Nephron (organoid): ENCODE measurements around the gene SIGLEC8.

Experiments used
- H3K27ac Mint-ChIP-seq, 3 experiments: 2 replicates each; pipeline ENCODE4 v1.8.0; 2020; ENCODE audit warnings: mixed read lengths in 3 of 3, mild to moderate bottlenecking in 2 of 3, moderate library complexity in 1 of 3
- H3K27me3 Mint-ChIP-seq: 2 replicates; pipeline ENCODE4 v1.8.0; 2021; ENCODE audit warnings: low read depth, mild to moderate bottlenecking, moderate library complexity, mixed read lengths
- H3K36me3 Mint-ChIP-seq: 2 replicates; pipeline ENCODE4 v1.8.0; 2020; ENCODE audit warnings: low read depth, mixed read lengths
- H3K4me1 Mint-ChIP-seq: 2 replicates; pipeline ENCODE4 v1.8.0; 2020; ENCODE audit warnings: mixed read lengths
- H3K4me3 Mint-ChIP-seq, 3 experiments: 2 replicates each; pipeline ENCODE4 v1.8.0; 2020; ENCODE audit warnings: mild to moderate bottlenecking in 3 of 3, mixed read lengths in 3 of 3, moderate library complexity in 2 of 3
- H3K9me3 Mint-ChIP-seq: 2 replicates; pipeline ENCODE4 v1.8.0; 2020; ENCODE audit warnings: mixed read lengths
- TF ChIP-seq, protein P1 (sequence below), 3 experiments: fragments of 200-600 bp; sonication (generic); IDR thresholded peaks; one replicate each; pipeline ENCODE4 v1.5.0; 2021; ENCODE audit warnings: antibody characterized with exemption in 3 of 3; ENCODE audit not compliant: unreplicated experiment in 3 of 3

SIGLEC8 gene

DNA sequence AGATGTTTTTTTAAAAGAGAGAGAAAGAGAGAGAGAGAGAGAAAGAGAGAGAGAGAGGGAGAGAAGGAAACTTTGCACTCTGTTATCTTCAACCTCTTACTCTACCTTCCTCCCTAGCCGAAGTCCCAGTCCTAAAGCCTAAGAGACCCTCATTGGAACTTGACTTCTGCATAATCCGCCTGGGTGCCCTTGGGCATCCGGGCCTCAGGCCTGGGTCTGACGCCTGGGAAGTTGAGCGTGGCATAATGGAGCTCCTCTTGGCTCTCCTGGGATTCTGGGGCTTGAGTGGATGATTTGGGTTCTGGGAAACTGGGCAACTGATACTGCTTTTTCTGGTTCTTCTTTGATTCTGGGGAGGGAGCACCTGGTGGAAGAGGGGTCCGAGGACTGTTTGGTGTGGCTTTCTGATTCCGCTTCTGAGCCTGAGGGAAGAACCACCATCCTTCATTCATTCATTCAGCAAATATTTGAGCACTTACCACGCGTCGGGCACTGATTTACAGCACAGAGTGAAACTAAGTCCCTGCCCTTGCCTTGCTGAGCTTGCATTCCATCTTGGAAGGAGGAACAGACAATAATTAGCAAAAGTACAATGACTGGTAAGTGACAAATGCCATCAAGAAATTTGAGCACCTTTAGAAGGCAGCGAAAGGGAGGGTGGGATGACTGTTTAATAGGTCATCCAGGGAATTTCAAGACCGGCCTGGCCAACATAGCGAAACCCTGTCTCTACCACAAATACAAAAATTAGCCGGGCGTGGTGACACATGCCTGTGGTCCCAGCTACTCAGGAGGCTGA lies 47.1 kb downstream of the SIGLEC8 start:
- H3K4me3 Mint-ChIP-seq, result no peak overlapping the region
- no peaks in the 10 kb centered on the region for H3K4me1 Mint-ChIP-seq
- H3K27ac Mint-ChIP-seq, result no peak overlapping the region
- TF ChIP-seq, protein P1, sequence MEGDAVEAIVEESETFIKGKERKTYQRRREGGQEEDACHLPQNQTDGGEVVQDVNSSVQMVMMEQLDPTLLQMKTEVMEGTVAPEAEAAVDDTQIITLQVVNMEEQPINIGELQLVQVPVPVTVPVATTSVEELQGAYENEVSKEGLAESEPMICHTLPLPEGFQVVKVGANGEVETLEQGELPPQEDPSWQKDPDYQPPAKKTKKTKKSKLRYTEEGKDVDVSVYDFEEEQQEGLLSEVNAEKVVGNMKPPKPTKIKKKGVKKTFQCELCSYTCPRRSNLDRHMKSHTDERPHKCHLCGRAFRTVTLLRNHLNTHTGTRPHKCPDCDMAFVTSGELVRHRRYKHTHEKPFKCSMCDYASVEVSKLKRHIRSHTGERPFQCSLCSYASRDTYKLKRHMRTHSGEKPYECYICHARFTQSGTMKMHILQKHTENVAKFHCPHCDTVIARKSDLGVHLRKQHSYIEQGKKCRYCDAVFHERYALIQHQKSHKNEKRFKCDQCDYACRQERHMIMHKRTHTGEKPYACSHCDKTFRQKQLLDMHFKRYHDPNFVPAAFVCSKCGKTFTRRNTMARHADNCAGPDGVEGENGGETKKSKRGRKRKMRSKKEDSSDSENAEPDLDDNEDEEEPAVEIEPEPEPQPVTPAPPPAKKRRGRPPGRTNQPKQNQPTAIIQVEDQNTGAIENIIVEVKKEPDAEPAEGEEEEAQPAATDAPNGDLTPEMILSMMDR (IDR thresholded peaks at IDR 0.05; ENCODE audit: unreplicated experiment in 3 of 3), result no peak
- H3K9me3 Mint-ChIP-seq, result no peaks in the 10 kb centered on the region
- H3K27me3 Mint-ChIP-seq, result no peaks in the 10 kb centered on the region
- H3K36me3 Mint-ChIP-seq, result no peaks in the 10 kb centered on the region

DNA sequence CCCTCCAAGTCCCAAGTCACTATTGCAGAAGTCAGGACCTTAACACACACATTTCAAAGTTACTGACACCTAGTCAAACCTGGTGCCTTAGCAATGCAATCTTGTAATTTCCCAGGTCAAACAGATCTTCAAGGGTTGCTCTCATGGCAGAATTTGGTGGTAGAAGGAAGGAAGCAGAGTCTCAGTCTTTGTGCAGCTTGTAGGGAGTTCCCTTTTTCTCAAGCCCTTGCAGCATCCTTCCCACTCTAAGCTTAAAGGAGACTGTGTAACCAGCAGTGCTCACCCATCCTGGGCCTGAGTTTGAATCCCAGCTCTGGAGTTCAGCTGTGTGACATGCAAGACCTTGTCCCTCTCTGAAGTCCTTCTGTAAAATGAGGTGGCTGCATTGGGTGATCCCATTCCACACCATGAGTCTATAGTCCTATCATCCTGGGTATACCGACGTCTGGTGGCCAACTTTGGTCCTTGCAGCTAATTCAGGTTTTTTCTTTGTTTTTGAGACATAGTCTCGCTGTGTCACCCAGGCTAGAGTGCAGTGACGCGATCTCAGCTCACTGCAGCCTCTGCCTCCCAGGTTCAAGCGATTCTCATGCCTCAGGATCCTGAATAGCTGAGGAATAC lies 50.6 kb downstream of the SIGLEC8 start:
- H3K27me3 Mint-ChIP-seq, result no peaks in the 10 kb centered on the region
- H3K4me1 Mint-ChIP-seq, result no peaks in the 10 kb centered on the region
- TF ChIP-seq, protein P1 (IDR thresholded peaks at IDR 0.05; ENCODE audit: unreplicated experiment in 3 of 3), result peak; percentile 15 to 35 (median 28)
- H3K9me3 Mint-ChIP-seq, result peaks cover 11% of the 10 kb centered on the region
- H3K27ac Mint-ChIP-seq, result no peak overlapping the region
- H3K36me3 Mint-ChIP-seq, result peaks cover 10% of the 10 kb centered on the region
- H3K4me3 Mint-ChIP-seq, result no peak overlapping the region

DNA sequence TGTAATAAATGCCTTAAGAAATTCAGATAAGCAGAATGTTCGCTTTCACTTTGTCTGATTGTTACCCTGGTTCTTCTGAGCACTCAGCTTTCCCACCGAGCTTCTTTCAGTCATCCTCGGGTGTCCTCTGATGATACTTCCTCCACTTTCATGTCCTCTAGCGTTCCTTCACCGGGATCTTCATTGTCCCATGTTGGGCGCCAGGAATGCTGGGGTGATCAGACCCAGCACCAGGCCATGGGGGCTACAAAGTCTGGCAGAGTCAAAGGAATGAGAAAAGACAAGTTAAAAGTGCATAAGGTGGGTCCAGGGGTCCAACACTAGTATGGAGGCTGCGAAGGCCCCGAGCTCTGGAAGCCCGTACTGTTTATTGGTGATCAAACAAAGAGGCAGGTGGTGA lies 56.1 kb downstream of the SIGLEC8 start:
- H3K36me3 Mint-ChIP-seq, result peaks cover 22% of the 10 kb centered on the region
- peaks cover 26% of the 10 kb centered on the region for H3K9me3 Mint-ChIP-seq
- no peaks in the 10 kb centered on the region for H3K27me3 Mint-ChIP-seq
- no peak overlapping the region for H3K27ac Mint-ChIP-seq
- H3K4me1 Mint-ChIP-seq, result peaks cover 7% of the 10 kb centered on the region
- no peak overlapping the region for H3K4me3 Mint-ChIP-seq
- TF ChIP-seq, protein P1 (IDR thresholded peaks at IDR 0.05; ENCODE audit: unreplicated experiment in 3 of 3), result no peak
